Hepatocyte (in vitro differentiated cells): Measurements from ENCODE around the gene TRAPPC2. TPM values are rescaled to one million over a fixed set of nuclear protein-coding genes. Genes with fewer than 3 reads are reported as not detected.
A peak's percentile ranks its signal among the peaks of the same experiment; 100 is the strongest.

ENCODE experiments used
- DNase-seq: peaks from one replicate; pipeline ENCODE4 v3.0.0-alpha.2; 2016; ENCODE audit warnings: low spot score
- H2AFZ ChIP-seq: fragments of 200-600 bp; sonication (generic); 2 replicates; pipeline ENCODE4 v1.6.0; 2016; ENCODE audit warnings: antibody characterized with exemption, mild to moderate bottlenecking
- H3K27ac ChIP-seq: fragments of 200-600 bp; sonication (generic); 2 replicates; pipeline ENCODE4 v1.5.1; 2016; ENCODE audit warnings: mild to moderate bottlenecking
- H3K27me3 ChIP-seq: fragments of 200-600 bp; sonication (generic); 2 replicates; pipeline ENCODE4 v1.6.1; 2016
- H3K36me3 ChIP-seq: fragments of 200-600 bp; sonication (generic); replicated peaks from 2 replicates; pipeline ENCODE4 v1.5.1; 2016; ENCODE audit warnings: low read depth; ENCODE audit not compliant: insufficient read depth
- H3K4me1 ChIP-seq: fragments of 200-600 bp; sonication (generic); 2 replicates; pipeline ENCODE4 v1.5.1; 2016; ENCODE audit warnings: mild to moderate bottlenecking, moderate library complexity; ENCODE audit not compliant: insufficient read depth
- H3K4me2 ChIP-seq: fragments of 200-600 bp; sonication (generic); 2 replicates; pipeline ENCODE4 v1.6.0; 2016
- H3K4me3 ChIP-seq: fragments of 200-600 bp; sonication (generic); 2 replicates; pipeline ENCODE4 v1.5.1; 2016; ENCODE audit warnings: mild to moderate bottlenecking
- H3K79me2 ChIP-seq: fragments of 200-600 bp; sonication (generic); 2 replicates; pipeline ENCODE4 v1.6.0; 2017; ENCODE audit warnings: mild to moderate bottlenecking
- H3K9me2 ChIP-seq: fragments of 200-600 bp; sonication (generic); replicated peaks from 2 replicates; pipeline ENCODE4 v1.6.0; 2017; ENCODE audit warnings: mild to moderate bottlenecking; ENCODE audit not compliant: insufficient read depth
- H3K9me3 ChIP-seq: fragments of 200-600 bp; sonication (generic); 2 replicates; pipeline ENCODE4 v1.5.1; 2016; ENCODE audit warnings: low read depth, mild to moderate bottlenecking
- H4K20me1 ChIP-seq: fragments of 200-600 bp; sonication (generic); 2 replicates; pipeline ENCODE4 v1.6.0; 2016; ENCODE audit warnings: mild to moderate bottlenecking; ENCODE audit not compliant: insufficient read depth, poor library complexity, severe bottlenecking
- EZH2 ChIP-seq: fragments of 200-600 bp; sonication (generic); IDR thresholded peaks from 2 replicates; pipeline ENCODE4 v1.6.1; 2016; ENCODE audit warnings: antibody characterized with exemption, mild to moderate bottlenecking, borderline replicate concordance
- EZH2phosphoT487 ChIP-seq: fragments of 200-600 bp; sonication (generic); IDR thresholded peaks from one replicate; pipeline ENCODE4 v1.6.1; 2018; ENCODE audit warnings: antibody characterized with exemption, mild to moderate bottlenecking, low read depth, moderate library complexity; ENCODE audit not compliant: unreplicated experiment, severe bottlenecking
- WGBS: methylation state at CpG from one replicate; pipeline ENCODE4 v1.1.6; 2016; ENCODE audit warnings: low lambda C conversion rate; ENCODE audit errors: missing lambda C conversion rate; 5-methylcytosine and 5-hydroxymethylcytosine counted together
- polyA plus RNA-seq: library from polyadenylated mRNA; unstranded; fragments of >200 nt; fragmentation: Nextera tagmentation; extraction: Ambion mirVana; gene quantifications from 2 replicates; pipeline ENCODE4 v1.2.1, GENCODE V29; 2016
- total RNA-seq: library from RNA; depleted of rRNA; stranded (reverse); fragments of >200 nt; gene quantifications from 2 replicates; pipeline ENCODE4 v1.2.3, GENCODE V29; 2014
- TF ChIP-seq, protein P1 (sequence below): fragments of 200-600 bp; sonication (generic); IDR thresholded peaks from 2 replicates; pipeline ENCODE4 v1.5.1; 2016; ENCODE audit warnings: antibody characterized with exemption, mild to moderate bottlenecking; ENCODE audit not compliant: poor library complexity

Gene TRAPPC2
- total and polyA plus RNA-seq, 2 experiments from 2014 or later, result 15.8 to 24.8 TPM

DNA sequence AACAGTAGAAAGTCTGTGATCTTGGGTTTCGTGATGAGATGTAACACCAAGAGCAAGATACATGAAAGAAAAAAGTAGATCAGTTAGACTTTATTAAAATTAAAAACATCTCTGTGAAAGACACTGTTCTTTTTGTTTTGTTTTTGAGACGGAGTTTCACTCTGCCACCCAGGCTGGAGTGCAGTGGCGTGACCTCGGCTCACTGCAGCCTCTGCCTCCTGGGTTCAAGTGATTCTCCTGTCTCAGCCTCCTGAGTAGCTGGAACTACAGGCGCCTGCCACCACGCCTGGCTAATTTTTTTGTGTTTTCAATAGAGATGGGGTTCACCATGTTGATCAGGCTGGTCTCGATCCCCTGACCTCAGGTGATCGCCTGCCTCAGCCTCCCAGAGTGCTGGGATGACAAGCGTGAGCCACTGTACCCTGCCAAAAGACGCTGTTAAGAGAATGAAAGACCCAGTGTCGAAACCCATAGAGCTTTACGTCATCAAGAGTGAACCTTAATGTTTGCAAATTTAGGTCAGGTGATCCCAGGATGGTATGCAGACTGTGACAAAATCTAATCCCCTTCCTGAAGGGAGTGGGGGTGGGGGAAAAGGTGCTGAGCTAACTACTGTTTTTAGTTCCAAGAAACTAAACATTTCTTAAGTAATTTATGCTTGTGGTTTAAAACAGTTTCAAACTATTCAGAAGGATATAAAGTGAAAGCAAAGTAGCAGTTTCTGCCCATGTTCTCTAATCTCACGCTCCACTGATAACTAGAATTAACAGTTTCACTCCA, 8.2 kb upstream of the TRAPPC2 start:
- no peaks in the 10 kb centered on the region for H3K36me3 ChIP-seq
- TF ChIP-seq, protein P1, sequence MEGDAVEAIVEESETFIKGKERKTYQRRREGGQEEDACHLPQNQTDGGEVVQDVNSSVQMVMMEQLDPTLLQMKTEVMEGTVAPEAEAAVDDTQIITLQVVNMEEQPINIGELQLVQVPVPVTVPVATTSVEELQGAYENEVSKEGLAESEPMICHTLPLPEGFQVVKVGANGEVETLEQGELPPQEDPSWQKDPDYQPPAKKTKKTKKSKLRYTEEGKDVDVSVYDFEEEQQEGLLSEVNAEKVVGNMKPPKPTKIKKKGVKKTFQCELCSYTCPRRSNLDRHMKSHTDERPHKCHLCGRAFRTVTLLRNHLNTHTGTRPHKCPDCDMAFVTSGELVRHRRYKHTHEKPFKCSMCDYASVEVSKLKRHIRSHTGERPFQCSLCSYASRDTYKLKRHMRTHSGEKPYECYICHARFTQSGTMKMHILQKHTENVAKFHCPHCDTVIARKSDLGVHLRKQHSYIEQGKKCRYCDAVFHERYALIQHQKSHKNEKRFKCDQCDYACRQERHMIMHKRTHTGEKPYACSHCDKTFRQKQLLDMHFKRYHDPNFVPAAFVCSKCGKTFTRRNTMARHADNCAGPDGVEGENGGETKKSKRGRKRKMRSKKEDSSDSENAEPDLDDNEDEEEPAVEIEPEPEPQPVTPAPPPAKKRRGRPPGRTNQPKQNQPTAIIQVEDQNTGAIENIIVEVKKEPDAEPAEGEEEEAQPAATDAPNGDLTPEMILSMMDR, result no peak
- TF ChIP-seq EZH2phosphoT487, result no peak
- TF ChIP-seq EZH2, result no peak
- WGBS, result 70% methylated on average over 13 of the region's 13 CpGs
- H2AFZ ChIP-seq, result no peak overlapping the region
- H3K4me1 ChIP-seq, result no peaks in the 10 kb centered on the region
- H3K9me2 ChIP-seq, result no peaks in the 10 kb centered on the region
- no peaks in the 10 kb centered on the region for H3K27me3 ChIP-seq
- H4K20me1 ChIP-seq, result no peaks in the 10 kb centered on the region
- H3K4me2 ChIP-seq, result no peak overlapping the region
- no peak overlapping the region for H3K4me3 ChIP-seq
- peaks cover 3% of the 10 kb centered on the region for H3K79me2 ChIP-seq
- H3K27ac ChIP-seq, result peak overlapping the region; percentile 78
- H3K9me3 ChIP-seq, result no peaks in the 10 kb centered on the region
- peak; percentile 21 for DNase-seq

DNA sequence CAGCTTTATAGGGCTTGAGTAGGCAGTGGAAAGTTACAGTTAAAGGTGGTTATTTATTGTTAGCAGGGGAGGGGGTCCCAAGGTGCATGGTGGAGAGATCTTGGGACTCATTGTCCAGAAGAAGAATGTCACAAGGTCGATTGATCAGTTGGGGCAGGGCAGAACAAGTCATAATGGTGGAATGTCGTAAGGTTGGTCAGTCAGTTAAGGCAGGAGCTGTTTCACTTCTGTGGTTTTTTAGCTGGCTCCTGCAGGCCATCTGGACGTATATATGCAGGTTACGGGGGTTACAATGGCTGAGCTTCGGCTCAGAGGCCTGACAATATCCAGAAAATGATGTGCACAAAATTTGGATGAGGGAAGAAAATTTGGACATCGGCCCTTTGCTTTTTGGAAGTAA, 7.3 kb upstream of the TRAPPC2 start:
- Histone ChIP-seq H3K27ac (no peak overlapping the region), H4K20me1 (no peaks in the 10 kb centered on the region), H3K9me3 (no peaks in the 10 kb centered on the region), H3K36me3 (no peaks in the 10 kb centered on the region), H3K9me2 (no peaks in the 10 kb centered on the region), H2AFZ (no peak overlapping the region), H3K4me1 (no peaks in the 10 kb centered on the region), H3K4me2 (no peak overlapping the region), H3K27me3 (no peaks in the 10 kb centered on the region), H3K79me2 (peaks cover 12% of the 10 kb centered on the region), H3K4me3 (no peak overlapping the region)
- no peak for DNase-seq
- TF ChIP-seq EZH2, result no peak
- TF ChIP-seq EZH2phosphoT487, result no peak
- TF ChIP-seq, protein P1, result no peak
- WGBS, result 62% methylated on average over 6 of the region's 6 CpGs

DNA sequence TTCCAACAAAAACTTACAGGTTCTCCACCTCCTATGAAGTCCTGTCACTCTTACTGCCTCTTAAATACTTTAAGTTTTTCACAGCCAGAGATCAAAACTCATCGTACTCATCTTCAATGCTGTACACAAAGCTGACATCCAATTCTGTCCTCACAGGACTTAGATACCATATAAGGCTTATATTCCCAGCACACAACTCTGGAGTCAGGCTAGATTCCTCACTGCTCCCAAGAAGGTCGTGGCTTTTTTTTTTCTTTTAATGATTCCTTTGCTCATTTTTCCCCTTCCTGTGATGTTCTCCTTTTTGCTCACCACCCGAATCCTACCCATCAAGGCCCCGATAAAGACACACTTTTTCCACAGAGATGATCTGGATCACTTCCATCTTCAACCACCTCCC, 914 bp downstream of the TRAPPC2 start:
- H3K27me3 ChIP-seq, result no peaks in the 10 kb centered on the region
- TF ChIP-seq, protein P1, result no peak
- no peak for TF ChIP-seq EZH2
- no peak for TF ChIP-seq EZH2phosphoT487
- no peaks in the 10 kb centered on the region for H3K9me2 ChIP-seq
- H4K20me1 ChIP-seq, result no peaks in the 10 kb centered on the region
- no peak for DNase-seq
- H3K4me3 ChIP-seq, result peak overlapping the region; percentile 79
- no peaks in the 10 kb centered on the region for H3K9me3 ChIP-seq
- no peaks in the 10 kb centered on the region for H3K36me3 ChIP-seq
- no peak overlapping the region for H2AFZ ChIP-seq
- peak overlapping the region; percentile 86 for H3K27ac ChIP-seq
- 48% methylated on average over 4 of the region's 4 CpGs for WGBS
- no peaks in the 10 kb centered on the region for H3K4me1 ChIP-seq
- peak overlapping the region; percentile 73 for H3K4me2 ChIP-seq
- H3K79me2 ChIP-seq, result peaks cover 62% of the 10 kb centered on the region
